GM18526 (cell line): ENCODE results near the gene ACIN1.

Experiments
- POLR2A ChIP-seq: IDR thresholded peaks from 3 replicates; pipeline ENCODE4 v1.6.1; 2011; ENCODE audit not compliant: insufficient read length; ENCODE audit errors: extremely low read depth

ACIN1 gene

GRCh38 chr14:23060536-23061260 lies 34.2 kb downstream of the ACIN1 start:
- no peak for TF ChIP-seq POLR2A

DNA sequence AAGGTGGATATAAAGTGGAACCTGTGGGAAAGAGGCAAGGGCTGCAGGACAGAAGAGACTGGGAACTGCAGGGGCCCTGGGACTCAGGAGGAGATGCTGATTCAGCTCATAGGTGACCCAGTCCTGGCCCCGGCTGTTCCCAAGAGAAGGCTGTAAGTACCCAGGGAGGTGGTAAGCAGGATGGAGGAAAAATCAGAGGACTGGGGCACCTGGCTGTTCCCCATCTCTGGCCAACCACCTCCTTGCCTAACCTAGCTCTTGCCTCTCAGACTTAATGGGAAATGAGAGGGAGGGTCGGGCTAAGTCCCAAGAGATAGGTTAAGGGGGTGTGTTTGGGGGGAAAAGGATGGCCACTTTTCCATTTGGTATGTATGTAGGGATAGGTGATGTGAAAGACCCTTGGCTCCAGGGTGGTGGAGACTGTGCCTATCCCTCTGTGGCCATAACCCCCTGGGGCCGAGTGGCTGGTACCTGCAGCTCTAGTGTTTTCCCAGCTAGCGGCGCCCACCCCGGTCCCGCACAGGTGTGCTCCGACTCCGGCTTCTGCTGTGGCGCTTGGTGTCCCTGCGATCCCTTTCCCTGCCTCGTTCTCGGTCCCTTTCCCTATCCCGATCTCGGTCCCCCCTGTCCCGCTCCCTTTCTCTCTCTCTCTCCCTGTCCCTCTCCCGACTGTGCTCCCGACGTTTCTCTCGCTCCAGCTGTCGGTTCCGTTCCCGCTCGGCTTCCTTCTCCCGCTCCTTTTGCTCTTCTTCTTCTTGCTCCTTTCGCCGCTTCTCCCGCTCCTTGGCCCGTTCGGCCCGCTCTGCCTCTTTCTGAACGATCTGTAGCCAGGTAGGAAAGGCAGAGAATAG lies 36.1 kb downstream of the ACIN1 start:
- no peak for TF ChIP-seq POLR2A

- TF ChIP-seq POLR2A: peak; percentile 33
Observed at GRCh38 chr14:23057757-23058653, 36.9 kb downstream of the ACIN1 start.

DNA sequence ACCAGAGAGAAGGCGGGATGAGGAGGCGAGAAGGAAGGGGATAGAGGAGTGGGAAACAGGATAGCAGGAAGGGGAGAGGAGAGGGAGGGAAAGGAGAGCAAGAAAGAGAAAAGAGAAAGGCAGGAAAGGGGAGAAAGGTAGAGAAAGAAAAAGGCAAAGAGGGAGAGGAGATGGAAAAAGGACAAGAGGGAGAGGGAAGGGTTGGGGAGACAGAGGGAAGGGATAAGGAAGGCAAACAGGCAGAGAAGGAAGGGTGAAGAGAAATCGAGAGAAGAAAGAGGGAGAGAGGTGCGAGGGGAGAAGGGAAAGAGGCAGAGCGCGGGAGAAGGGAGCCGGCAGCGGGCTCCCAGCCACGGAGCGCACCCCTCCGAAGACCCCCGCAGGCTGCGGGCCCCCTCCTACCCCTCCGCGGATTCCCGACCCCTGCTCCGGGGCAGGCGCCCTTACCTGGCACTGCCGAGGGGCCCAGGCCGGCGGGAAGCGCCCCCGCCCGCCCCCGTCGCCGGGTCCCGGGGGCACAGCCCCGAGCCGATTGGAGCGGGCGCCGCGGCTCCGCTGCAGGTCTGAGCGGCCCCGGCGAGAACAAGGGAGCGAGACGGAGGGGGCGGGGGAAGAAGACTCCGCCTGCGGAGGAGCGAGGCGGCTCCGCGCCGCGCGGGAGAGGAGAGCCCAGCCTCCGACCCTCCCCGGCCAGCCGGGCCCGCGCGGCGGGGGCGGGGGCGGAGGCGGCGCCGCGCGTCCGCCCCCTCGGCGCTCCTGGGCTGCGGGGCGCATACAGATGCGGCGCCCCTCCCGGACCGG lies 37.8 kb downstream of the ACIN1 start, which contains the start of gene CDH24:
Gene CDH24 (minus strand): TSS at position 565 of the 801 bp plus-strand sequence. CDS start 1,787 bp downstream, outside the sequence.
- TF ChIP-seq POLR2A: no peak

DNA sequence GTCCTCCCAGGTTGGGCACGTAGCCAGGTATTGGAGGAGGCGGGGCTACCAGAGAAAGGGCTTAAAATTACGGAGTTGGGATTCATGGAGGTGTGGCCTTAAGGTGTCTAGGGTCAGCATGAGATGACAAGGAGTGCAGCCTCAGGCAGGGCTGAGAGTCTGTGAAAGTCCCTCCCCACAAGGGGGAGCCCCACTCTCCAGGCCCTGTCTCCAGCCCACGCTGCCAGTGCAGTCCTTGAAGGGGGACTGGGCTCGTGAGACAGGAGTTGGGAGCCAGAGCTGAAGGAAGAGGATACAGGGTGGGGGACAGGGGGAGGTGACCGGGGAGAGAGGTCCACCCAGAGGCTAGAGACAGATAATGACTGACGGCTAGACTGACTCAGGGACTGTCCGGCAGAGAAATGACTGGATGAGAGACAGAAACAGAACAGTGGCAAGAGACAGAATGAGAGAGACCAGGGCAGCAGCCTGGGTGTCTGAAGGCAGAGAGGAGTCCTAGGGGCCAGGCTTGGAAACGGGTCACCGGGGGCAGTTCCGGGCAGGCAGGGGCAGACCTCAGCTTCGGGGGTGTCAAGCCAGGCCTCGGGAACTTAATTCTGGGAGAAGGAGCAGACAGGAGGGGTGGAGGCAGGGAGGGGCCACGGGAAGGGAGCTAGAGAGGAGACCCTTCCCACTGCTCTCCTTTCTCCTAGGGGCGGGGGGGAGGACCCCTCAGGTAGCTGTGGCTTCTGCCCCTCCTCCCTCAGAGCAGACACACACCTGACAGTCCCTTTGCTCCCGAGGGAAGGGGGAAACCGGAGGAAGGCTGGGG lies 38.6 kb downstream of the ACIN1 start:
- TF ChIP-seq POLR2A: no peak

DNA sequence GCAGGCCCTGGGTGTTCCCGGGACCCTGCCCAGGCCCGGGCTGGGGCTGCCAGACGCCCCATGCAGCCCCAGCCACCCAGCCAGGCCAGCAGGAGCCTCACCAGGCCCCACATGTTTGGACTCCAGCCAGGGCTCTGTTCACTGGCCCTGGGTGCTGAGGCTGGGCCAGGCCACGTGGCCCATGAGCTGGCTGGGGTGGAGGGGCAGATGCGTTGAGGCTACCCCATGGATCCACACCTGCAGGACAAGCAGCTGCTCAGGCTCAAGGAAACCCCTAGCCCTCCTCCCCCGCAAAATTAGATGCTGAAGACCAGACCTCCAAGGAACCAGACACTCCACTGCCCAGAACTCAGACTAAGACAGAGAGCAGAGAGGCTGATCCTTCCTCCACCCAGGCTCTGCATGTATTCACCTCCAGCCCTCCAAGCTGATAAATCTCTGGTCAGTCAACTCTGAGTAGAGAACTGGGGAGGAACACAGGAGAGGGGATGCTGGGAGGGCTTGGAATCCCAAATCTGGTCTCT lies 39.3 kb downstream of the ACIN1 start:
- TF ChIP-seq POLR2A: no peak

GRCh38 chr14:23055147-23055550 lies 39.8 kb downstream of the ACIN1 start:
- no peak for TF ChIP-seq POLR2A

DNA sequence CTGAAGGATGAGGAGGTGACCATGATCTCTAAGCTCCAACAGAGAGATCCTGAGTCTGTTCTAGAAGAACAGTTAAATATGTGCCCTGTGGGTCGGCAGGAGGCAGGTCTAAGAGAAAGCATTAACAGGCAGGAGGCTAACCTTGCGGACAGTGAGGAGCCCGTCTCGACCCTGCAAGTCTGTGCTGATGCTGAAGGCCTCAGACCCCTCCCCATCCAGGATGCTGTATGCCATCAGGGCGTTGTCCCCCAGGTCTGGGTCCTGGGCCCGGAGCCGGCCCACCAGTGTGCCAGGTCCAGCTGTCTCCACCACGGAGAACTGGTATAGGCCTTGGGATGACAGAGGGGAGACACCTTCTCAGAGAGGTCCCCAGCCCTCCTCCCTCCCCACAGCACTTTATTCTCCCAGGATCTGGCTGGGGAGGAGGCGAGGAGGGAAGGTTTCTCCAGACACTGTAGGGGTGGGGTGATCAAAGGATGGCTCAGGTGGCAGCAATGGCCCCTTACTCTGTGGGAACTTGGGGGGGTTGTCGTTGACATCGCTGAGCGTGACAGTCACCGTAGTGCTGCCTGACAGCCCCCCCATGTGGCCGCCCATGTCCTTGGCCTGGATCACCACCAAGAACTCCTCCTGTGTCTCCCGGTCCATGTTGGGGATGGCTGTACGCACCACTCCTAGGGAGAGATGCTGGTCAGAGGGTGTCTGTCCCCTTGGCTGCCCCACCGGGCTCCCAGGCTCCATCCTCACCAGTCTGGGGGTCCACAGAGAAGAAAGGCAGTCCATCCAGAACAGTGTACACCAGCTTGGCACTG lies 40.7 kb downstream of the ACIN1 start:
- TF ChIP-seq POLR2A: no peak

- no peak for TF ChIP-seq POLR2A
Observed at GRCh38 chr14:23053426-23053825, 41.5 kb downstream of the ACIN1 start.

DNA sequence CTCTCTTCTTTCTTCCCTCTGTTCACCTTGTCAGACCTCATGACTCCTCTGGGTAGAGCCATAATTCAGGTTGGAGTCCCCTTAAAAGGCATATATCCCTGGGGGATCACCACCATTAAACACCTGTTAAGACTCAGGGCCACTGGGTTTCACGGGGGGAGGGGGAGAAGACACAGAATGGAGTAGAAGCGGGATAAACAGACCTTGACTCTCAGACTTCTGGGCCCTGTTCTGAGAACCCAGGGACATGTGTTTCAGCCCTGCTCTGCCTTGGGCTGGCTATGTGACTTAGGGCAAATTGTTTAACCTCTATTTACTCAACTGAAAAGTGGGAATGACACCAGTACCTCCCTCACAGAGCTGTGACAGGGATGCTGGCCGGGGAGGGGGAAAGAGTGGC lies 42.3 kb downstream of the ACIN1 start:
- no peak for TF ChIP-seq POLR2A

- TF ChIP-seq POLR2A: no peak
Observed at GRCh38 chr14:23052182-23052623, 42.7 kb downstream of the ACIN1 start.
